Measurements from ENCODE around the gene PRKCH.
A peak's percentile ranks its signal among the peaks of the same experiment; 100 is the strongest.

GRCh38 chr14:61326847-61327246 lies 5.5 kb downstream of the PRKCH start:
- TF ChIP-seq POLR2A (IDR thresholded peaks at IDR 0.05) (no peak), POLR2AphosphoS5 (IDR thresholded peaks at IDR 0.05; ENCODE audit: insufficient read depth in 1 of 2, low read depth in 1 of 2) (peak; percentile 60 to 86)
